Smooth muscle cell of the pulmonary artery (primary cell): ENCODE results near the gene NDUFB5. TPM values are rescaled to one million over a fixed set of nuclear protein-coding genes. Genes with fewer than 3 reads are reported as not detected.

Experiments used
- total RNA-seq: library from RNA; depleted of rRNA; stranded (reverse); fragments of >200 nt; gene quantifications from 2 replicates; pipeline ENCODE4 v1.2.3, GENCODE V29; 2014

The NDUFB5 gene
- total RNA-seq = 49.1 and 74.0 TPM in 2 replicates

DNA sequence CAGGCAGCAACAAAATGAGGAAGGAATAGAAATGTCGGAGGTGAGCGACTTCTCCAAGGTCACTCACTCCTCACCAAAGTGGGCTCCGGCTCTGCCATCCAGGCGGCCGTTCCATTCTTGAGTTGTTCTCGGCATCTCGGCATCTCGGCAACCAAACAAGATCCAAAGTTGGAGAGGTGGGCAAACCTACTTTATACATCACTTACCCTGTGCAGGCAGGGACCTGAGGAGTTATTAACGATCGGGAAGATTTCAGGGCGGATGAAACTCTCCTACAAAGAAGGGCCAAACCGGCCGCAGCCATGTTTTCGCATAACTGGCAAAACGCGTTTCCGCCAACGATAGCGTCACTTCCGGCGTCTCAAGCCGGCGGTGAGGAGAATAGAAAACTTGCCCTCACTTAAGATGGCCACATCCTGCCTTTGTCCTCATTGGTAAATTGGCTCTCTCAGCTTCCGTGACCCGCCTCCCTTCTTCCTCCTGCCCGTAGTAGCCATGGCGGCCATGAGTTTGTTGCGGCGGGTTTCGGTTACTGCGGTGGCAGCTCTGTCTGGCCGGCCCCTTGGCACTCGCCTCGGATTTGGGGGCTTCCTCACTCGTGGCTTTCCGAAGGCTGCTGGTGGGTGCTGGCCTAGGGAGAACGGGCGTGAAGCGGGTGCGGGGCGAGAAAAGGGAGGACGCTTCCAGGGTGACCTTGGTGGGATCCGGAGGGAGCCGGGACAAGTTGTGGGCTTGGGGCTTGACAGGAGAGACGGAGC is at the start of gene NDUFB5, which contains the start of gene MRPL47:
Gene NDUFB5, plus strand, starts transcription at position 474 of the 758 bp plus-strand sequence. Its CDS starts 22 bp downstream, at position 496.
Gene MRPL47, minus strand, starts transcription at position 318 of the 758 bp plus-strand sequence. Its CDS starts 14 bp downstream, at position 304.

DNA sequence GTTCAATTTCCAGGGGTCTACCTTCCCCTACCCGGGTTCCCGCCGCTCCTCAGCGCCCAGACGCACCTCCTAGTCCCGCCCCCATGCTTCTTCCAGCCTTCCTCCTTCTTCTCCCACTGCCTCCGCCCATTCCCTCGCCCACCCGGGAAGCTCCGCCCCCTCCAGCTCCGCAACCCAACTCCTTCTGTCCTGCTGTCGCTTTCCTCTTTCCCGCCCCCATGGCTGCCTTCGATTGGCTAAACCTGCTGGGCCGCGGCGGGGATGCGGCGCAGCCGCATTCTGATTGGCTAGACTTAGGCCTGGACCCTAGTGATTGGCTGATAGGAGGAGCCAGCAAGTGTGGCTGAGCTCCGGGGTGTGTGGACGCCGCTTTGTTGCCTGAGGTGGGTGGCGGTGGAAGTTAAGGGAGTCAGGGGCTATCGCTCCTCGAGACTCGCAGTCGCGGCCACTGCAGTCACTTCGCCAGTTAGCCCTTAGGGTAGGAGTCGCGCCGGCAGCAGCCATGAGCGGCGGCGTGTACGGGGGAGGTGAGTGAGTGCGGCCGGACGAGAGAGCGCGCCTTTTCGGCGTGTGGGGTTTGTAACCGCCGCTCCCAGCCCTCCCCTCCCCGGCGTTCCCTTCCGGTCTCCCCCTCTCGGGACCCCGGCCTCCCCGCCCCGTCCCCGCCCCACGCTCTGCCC is 41.9 kb upstream of the NDUFB5 start, which contains the start of gene ACTL6A:
Gene ACTL6A, plus strand, starts transcription at position 336 of the 680 bp plus-strand sequence. Its CDS starts 167 bp downstream, at position 503.

DNA sequence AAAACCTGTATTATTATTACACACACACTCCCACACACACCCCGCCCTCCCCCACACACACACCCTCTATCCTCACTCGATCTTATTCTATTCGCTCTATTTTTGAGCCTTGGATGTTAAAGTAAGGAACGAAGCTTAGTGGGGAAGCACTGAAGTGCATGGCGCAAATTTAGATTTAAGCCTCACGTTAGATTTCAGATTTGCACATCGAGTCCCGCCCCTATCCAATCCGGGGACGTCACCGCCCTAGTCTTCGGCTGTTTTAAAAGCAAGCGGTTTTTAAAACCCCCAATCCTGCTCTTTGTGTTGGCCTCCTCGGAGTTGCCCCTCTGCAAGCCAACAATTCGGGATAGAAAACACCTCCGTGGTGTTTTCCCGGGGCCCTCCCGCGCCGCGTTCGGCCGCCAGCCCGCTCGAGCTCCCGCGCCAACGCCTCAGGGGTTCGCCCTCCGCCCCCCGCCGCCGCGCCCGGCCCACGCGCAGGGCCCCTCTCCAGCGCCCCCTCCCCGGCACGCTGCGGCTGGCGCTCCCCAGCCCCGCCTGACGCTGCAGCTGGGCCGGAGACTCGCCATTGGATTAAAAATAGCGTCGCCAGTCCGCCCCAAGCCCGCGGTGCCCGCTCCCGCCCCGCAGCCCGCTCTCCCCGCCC is 48.0 kb downstream of the NDUFB5 start, which contains the start of gene USP13:
Gene USP13, plus strand, starts transcription at position 594 of the 649 bp plus-strand sequence. CDS start 186 bp downstream, outside the sequence.

Other genes with a start within 250 kb of the NDUFB5 start
- 66.5 and 91.0 TPM in 2 replicates for gene GNB4, start 153.3 kb upstream of the NDUFB5 start, total RNA-seq
- gene ACTL6A, start 41.9 kb upstream of the NDUFB5 start, total RNA-seq = 35.9 and 36.5 TPM in 2 replicates
- 14.8 and 19.6 TPM in 2 replicates for gene MRPL47, start 156 bp upstream of the NDUFB5 start, total RNA-seq
- 8.6 and 10.6 TPM in 2 replicates for gene USP13, start 48.2 kb downstream of the NDUFB5 start, total RNA-seq